Measurements from ENCODE around the gene EXOG. TPM values are rescaled to one million over a fixed set of nuclear protein-coding genes. Genes with fewer than 3 reads are reported as not detected.
A peak's percentile ranks its signal among the peaks of the same experiment; 100 is the strongest.

Gene EXOG
- total RNA-seq, 2 donors from 2014 or later: 10.5 to 13.5 TPM

DNA sequence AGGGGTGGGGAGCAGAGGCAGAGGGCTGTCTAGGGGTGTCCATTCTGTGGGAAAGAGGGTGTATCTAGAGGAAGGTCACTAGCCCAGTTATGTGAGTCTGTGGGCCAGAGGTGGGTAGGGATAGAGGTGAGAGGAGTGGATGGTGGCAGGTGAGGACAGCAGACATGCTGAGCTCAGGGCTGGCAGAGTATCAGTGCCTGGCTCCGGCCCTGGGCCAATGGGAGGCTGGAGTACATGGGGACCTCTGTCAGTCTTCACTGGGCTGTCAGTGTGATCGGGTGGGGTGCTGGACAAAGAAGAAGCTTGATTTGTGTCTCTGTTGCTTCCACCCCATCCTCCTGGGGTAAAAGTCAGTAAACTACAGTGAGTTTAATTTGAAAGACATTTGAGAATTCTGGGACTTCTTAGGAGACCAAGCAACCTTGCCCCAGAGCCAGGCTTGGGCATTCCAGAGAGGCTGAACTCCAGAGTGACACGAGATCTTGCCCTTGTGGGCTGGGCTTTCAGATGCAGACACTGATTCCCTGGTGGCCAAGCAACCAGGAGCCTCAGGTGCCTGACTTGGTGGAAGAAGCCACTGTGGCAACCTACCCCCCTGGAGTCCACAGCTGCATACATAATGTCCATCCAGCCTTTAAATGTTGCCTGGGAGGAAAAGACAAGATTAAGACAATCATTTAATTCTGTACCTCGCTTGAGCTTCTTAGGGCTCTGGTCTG is 60.7 kb downstream of the EXOG start:
- WGBS, 2 donors: 62 to 83% methylated on average over 4 of the region's 4 CpGs
- TF ChIP-seq, protein P1, sequence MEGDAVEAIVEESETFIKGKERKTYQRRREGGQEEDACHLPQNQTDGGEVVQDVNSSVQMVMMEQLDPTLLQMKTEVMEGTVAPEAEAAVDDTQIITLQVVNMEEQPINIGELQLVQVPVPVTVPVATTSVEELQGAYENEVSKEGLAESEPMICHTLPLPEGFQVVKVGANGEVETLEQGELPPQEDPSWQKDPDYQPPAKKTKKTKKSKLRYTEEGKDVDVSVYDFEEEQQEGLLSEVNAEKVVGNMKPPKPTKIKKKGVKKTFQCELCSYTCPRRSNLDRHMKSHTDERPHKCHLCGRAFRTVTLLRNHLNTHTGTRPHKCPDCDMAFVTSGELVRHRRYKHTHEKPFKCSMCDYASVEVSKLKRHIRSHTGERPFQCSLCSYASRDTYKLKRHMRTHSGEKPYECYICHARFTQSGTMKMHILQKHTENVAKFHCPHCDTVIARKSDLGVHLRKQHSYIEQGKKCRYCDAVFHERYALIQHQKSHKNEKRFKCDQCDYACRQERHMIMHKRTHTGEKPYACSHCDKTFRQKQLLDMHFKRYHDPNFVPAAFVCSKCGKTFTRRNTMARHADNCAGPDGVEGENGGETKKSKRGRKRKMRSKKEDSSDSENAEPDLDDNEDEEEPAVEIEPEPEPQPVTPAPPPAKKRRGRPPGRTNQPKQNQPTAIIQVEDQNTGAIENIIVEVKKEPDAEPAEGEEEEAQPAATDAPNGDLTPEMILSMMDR (IDR thresholded peaks at IDR 0.05): no peak
- TF ChIP-seq POLR2A (IDR thresholded peaks at IDR 0.05): no peak
- Histone ChIP-seq H3K4me3 (no peak overlapping the region), H3K27ac (no peak overlapping the region), H3K9me3 (no peaks in the 10 kb centered on the region), H3K27me3 (no peaks in the 10 kb centered on the region), H3K36me3 (replicated peaks in 1 of 2; ENCODE audit: insufficient read depth in 1 of 2, low read depth in 2 of 2) (no peaks in the 10 kb centered on the region), H3K4me1 (no peaks in the 10 kb centered on the region)
- intact Hi-C loops (cut with DNase I): no loop called here
- ATAC-seq (no peak), DNase-seq (peak in 1 of 4 donors; percentile 0)

DNA sequence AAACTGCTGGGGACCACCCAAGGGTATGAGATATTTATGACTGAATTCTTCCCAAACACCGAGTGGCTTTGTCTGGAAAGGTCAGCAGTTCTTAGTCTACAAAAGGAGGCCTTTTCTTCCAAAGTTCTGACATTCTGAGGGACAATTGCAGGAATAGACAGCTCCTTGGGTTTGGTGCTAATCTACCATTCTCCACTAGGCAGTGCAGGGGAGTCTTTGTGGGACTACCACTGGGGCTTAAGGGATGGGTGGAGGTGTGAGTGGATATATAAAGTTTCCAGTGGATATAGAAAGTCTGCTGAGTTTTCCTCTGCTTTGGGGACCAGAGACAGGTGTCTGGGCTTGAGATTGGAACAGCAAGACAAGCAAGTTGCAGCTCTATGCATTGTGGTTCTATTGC is 62.7 kb downstream of the EXOG start:
- TF ChIP-seq, protein P1 (IDR thresholded peaks at IDR 0.05): no peak
- TF ChIP-seq POLR2A (IDR thresholded peaks at IDR 0.05): no peak
- WGBS, 2 donors: 50 to 71% methylated on average over 1 of the region's 1 CpG
- H3K36me3 ChIP-seq (replicated peaks in 1 of 2; ENCODE audit: insufficient read depth in 1 of 2, low read depth in 2 of 2): no peaks in the 10 kb centered on the region
- no peak for ATAC-seq
- no peak overlapping the region for H3K27ac ChIP-seq
- no peaks in the 10 kb centered on the region for H3K27me3 ChIP-seq
- no peak for DNase-seq
- no peaks in the 10 kb centered on the region for H3K4me1 ChIP-seq
- H3K4me3 ChIP-seq: no peak overlapping the region
- intact Hi-C loops (cut with DNase I): no loop called here
- H3K9me3 ChIP-seq: no peaks in the 10 kb centered on the region

DNA sequence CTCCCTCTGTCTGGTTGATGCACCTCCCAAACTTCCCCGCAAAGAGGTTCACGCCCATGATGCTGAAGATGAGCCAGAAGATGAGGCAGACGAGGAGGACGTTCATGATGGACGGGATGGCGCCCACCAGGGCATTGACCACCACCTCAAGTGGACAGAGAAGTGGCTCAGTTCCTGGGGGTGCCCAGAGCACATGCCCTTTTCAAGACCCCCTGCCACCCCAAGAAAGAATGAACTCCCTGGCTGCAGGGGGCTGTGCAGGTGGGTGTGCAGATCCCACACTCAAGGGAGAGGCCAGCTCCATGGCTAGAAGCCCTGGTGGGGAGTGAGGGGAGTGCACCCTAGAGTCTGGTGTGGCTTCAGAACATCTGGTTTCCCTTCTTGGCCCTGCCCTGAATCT is 64.1 kb downstream of the EXOG start:
- no peak for TF ChIP-seq POLR2A (IDR thresholded peaks at IDR 0.05)
- TF ChIP-seq, protein P1 (IDR thresholded peaks at IDR 0.05): no peak
- Histone ChIP-seq H3K4me1 (no peaks in the 10 kb centered on the region), H3K4me3 (no peak overlapping the region), H3K27ac (no peak overlapping the region), H3K27me3 (no peaks in the 10 kb centered on the region), H3K36me3 (replicated peaks in 1 of 2; ENCODE audit: insufficient read depth in 1 of 2, low read depth in 2 of 2) (no peaks in the 10 kb centered on the region), H3K9me3 (no peaks in the 10 kb centered on the region)
- DNase-seq (peak in 1 of 4 donors; percentile 1), ATAC-seq (no peak)
- intact Hi-C loops (cut with DNase I): no loop called here
- WGBS, 2 donors: 86 to 88% methylated on average over 6 of the region's 6 CpGs

DNA sequence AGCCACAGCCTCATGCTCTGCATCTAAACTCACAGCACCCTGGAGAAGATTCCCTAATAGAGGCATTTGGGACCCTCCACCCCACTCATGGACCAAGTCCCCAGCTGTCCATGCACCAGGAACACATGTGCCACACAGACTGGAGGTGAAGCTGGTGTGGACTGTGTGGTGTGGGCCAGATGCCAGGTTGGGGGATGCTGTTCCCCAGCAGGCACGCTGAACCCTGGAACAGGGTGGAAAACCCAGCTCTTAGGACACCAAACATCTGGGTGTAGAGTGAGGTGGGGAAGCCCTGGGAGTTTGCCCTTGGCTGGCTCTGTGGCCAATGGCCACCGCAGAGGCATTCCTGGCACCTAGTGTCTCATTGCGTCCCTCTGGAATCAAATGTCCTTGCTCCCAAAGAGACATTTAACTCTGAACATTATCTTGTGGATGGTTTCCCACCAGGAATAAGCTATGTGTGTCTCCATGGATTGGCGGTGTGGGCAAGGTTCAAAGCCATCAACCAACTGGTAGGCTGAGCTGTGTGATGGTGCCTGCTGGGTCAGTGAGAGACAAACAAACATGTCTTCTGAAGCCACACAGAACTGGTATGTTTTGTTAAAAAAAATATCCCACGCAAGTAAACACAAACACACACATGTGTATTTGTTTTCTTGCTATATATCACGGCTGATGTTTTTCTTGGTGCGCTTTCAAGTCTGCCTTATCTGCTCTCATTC is 65.0 kb downstream of the EXOG start:
- no peak overlapping the region for H3K4me3 ChIP-seq
- no peaks in the 10 kb centered on the region for H3K9me3 ChIP-seq
- H3K27ac ChIP-seq: no peak overlapping the region
- no peaks in the 10 kb centered on the region for H3K36me3 ChIP-seq (replicated peaks in 1 of 2; ENCODE audit: insufficient read depth in 1 of 2, low read depth in 2 of 2)
- ATAC-seq: no peak
- 64 to 71% methylated on average over 5 to 7 of the region's 7 CpGs for WGBS, 2 donors
- peak in 1 of 4 donors; percentile 1 for DNase-seq
- no peaks in the 10 kb centered on the region for H3K27me3 ChIP-seq
- intact Hi-C loops (cut with DNase I): no loop called here
- H3K4me1 ChIP-seq: no peaks in the 10 kb centered on the region
- TF ChIP-seq, protein P1 (IDR thresholded peaks at IDR 0.05): no peak
- no peak for TF ChIP-seq POLR2A (IDR thresholded peaks at IDR 0.05)
